K562 (cell line): Measurements from ENCODE around the gene CRYBG2. TPM values are rescaled to one million over a fixed set of nuclear protein-coding genes. Genes with fewer than 3 reads are reported as not detected.

Source experiments
- ATAC-seq: fragments of 200-7000 bp; cut with Tn5 transposase; 3 replicates; pipeline ENCODE4 v1.9.1; 2020; ENCODE audit warnings: moderate library complexity
- BruUV-seq: library from RNA; stranded (reverse); fragments of 400-500 nt; replicated peaks from 2 replicates; lab custom pipeline; 2021; lab: Mats Ljungman, UMichigan
- CTCF ChIA-PET: fragments of 300-600 bp; formaldehyde crosslinking; extraction: SDS; loops from one replicate; lab custom pipeline; 2021; ENCODE audit warnings: low intra/inter-chr PET ratio; lab: Yijun Ruan, JAX
- POLR2A ChIA-PET: fragments of 300-600, 350-650 bp; sonication (Branson Sonifier 250); formaldehyde crosslinking; extraction: SDS; loops from one replicate; lab custom pipeline; 2021; ENCODE audit warnings: antibody characterized with exemption, inconsistent platforms; lab: Yijun Ruan, JAX
- DNase-seq, 4 experiments: peaks; one replicate each; pipeline versions ENCODE4 v3.0.0 to v3.0.0-alpha.2; 2011 to 2018; ENCODE audit warnings: low spot score in 3 of 4, mixed read lengths in 3 of 4; ENCODE audit errors: extremely low read depth in 1 of 4
- FAIRE-seq: peaks from 2 replicates; lab custom pipeline; 2011; peaks lifted over from hg19 to GRCh38; lab: Jason Lieb, UNC
- H2AFZ ChIP-seq: 2 replicates; pipeline ENCODE4 v1.6.0; 2011; ENCODE audit warnings: low read depth, low read length, control low read depth, inconsistent platforms
- H3K27ac ChIP-seq: fragments of 200-600 bp; 3 replicates; pipeline ENCODE4 v1.8.0; 2011; ENCODE audit warnings: low read depth, mild to moderate bottlenecking, control low read depth, inconsistent platforms, low read length, moderate library complexity, mixed read lengths; ENCODE audit errors: extremely low read depth
- H3K27me3 ChIP-seq, 2 experiments: fragments of 300-600 bp in 1 of 2; 2 replicates in 1 of 2; 3 replicates in 1 of 2; pipeline versions ENCODE4 v1.6.0 to v1.8.0; 2011; ENCODE audit warnings: inconsistent platforms in 2 of 2, low read length in 2 of 2, mild to moderate bottlenecking in 1 of 2, mixed read lengths in 1 of 2, moderate library complexity in 1 of 2; ENCODE audit not compliant: control insufficient read depth in 2 of 2, insufficient read depth in 2 of 2
- H3K36me3 ChIP-seq: fragments of 300-600 bp; 3 replicates; pipeline ENCODE4 v1.8.0; 2011; ENCODE audit warnings: mild to moderate bottlenecking, low read length, inconsistent platforms; ENCODE audit not compliant: control insufficient read depth, insufficient read depth
- H3K4me1 ChIP-seq, 2 experiments: fragments of 200-600 bp in 1 of 2; replicated peaks in 1 of 2; 2 replicates in 1 of 2; 3 replicates in 1 of 2; pipeline versions ENCODE4 v1.5.1 to v1.8.0; 2011; ENCODE audit warnings: inconsistent platforms in 2 of 2, low read length in 2 of 2, mild to moderate bottlenecking in 1 of 2, mixed read lengths in 1 of 2, moderate library complexity in 1 of 2; ENCODE audit not compliant: control insufficient read depth in 2 of 2, insufficient read depth in 2 of 2
- H3K4me2 ChIP-seq: 2 replicates; pipeline ENCODE4 v1.6.1; 2011; ENCODE audit warnings: low read length, control low read depth, inconsistent platforms, mixed read lengths; ENCODE audit not compliant: insufficient read depth
- H3K4me3 ChIP-seq: fragments of 200-600 bp; sonication (generic), shearing (Covaris generic); 2 replicates; pipeline ENCODE4 v1.5.1; 2016; ENCODE audit warnings: control low read depth, inconsistent platforms
- H3K79me2 ChIP-seq: fragments of 200-600 bp; 3 replicates; pipeline ENCODE4 v1.8.0; 2011; ENCODE audit warnings: low read length, inconsistent platforms; ENCODE audit not compliant: control insufficient read depth, insufficient read depth
- H3K9ac ChIP-seq, 2 experiments: 2 replicates each; pipeline versions ENCODE4 v1.6.0 to v1.6.1; 2011; ENCODE audit warnings: low read depth in 2 of 2, low read length in 2 of 2, control low read depth in 1 of 2, inconsistent platforms in 1 of 2, mild to moderate bottlenecking in 1 of 2, mixed read lengths in 1 of 2; ENCODE audit not compliant: insufficient read depth in 1 of 2
- H3K9me1 ChIP-seq: one replicate; pipeline ENCODE4 v1.6.0; 2011; ENCODE audit warnings: inconsistent platforms, mild to moderate bottlenecking, low read length, moderate library complexity; ENCODE audit not compliant: control insufficient read depth, insufficient read depth
- H3K9me3 ChIP-seq: replicated peaks from 2 replicates; pipeline ENCODE4 v1.5.1; 2011; ENCODE audit warnings: low read depth, low read length, inconsistent platforms; ENCODE audit not compliant: control insufficient read depth, insufficient read depth
- H4K20me1 ChIP-seq: replicated peaks from 2 replicates; pipeline ENCODE4 v1.6.1; 2011; ENCODE audit warnings: low read length, inconsistent platforms, mixed read lengths; ENCODE audit not compliant: control insufficient read depth, insufficient read depth
- DIDO1 ChIP-seq: fragments of 450-650 bp; IDR thresholded peaks from 2 replicates; pipeline ENCODE4 v1.6.1; 2016; ENCODE audit warnings: low read depth, missing biosample characterization, missing genetic modification characterization
- DPF2 ChIP-seq: fragments of 450-650 bp; IDR thresholded peaks from 2 replicates; pipeline ENCODE4 v1.6.1; 2016
- EHMT2 ChIP-seq: fragments of 450-650 bp; IDR thresholded peaks from 2 replicates; pipeline ENCODE4 v1.6.1; 2018; ENCODE audit warnings: antibody characterized with exemption
- ELF1 ChIP-seq: fragments of 200-800 bp; sonication (Bioruptor generic); IDR thresholded peaks from 2 replicates; pipeline ENCODE4 v1.6.1; 2016; ENCODE audit warnings: missing genetic modification characterization, missing compliant biosample characterization
- RAD21 ChIP-seq, 2 experiments: fragments of 250-450 bp in 1 of 2; fragments of 450-650 bp in 1 of 2; sonication (Bioruptor Pico) in 1 of 2; formaldehyde crosslinking in 1 of 2; IDR thresholded peaks in 1 of 2; conservative IDR thresholded peaks in 1 of 2; 2 replicates each; pipeline versions ENCODE4 v1.4.0 to v1.8.0; 2020 to 2022; ENCODE audit warnings: mild to moderate bottlenecking in 2 of 2, moderate library complexity in 1 of 2
- SMAD3 ChIP-seq: fragments of 450-650 bp; formaldehyde crosslinking; conservative IDR thresholded peaks from 2 replicates; pipeline ENCODE4 v1.4.0; 2020; ENCODE audit warnings: mild to moderate bottlenecking
- ZNF407 ChIP-seq: fragments of 450-650 bp; IDR thresholded peaks from 2 replicates; pipeline ENCODE4 v1.6.1; 2016; ENCODE audit warnings: low read depth
- WGBS: fragments of 100-300 bp; shearing (Covaris generic); methylation state at CpG from one replicate; pipeline ENCODE4 v1.1.6; 2016; ENCODE audit warnings: low coverage, mixed read lengths; ENCODE audit not compliant: insufficient coverage; ENCODE audit errors: missing lambda C conversion rate; 5-methylcytosine and 5-hydroxymethylcytosine counted together
- in situ Hi-C: fragments of 300-500 bp; cut with MboI; formaldehyde crosslinking; loops from 4 replicates; pipeline ENCODE4 v1.15.0; 2018; ENCODE audit warnings: inconsistent platforms, mixed read lengths
- intact Hi-C: fragments of 100-400 bp; cut with micrococcal nuclease; formaldehyde crosslinking; loops from 2 replicates; pipeline ENCODE4 v1.14.2; 2022
- polyA plus RNA-seq, 8 experiments: library from polyadenylated mRNA; depleted of rRNA in 4 of 8; stranded (reverse) in 5 of 8; unstranded in 3 of 8; fragments of >200 nt; fragmentation: Nextera tagmentation in 2 of 8; fragmentation: Illumina TruSeq in 1 of 8; extraction: Ambion mirVana in 2 of 8; extraction: Trizol in 1 of 8; gene quantifications; 2 replicates each; pipeline versions ENCODE4 v1.2.1 to v1.2.3, GENCODE V29; 2011 to 2014; ENCODE audit warnings: inconsistent platforms in 1 of 8, missing spikeins in 1 of 8
- total RNA-seq, 7 experiments: library from RNA; depleted of rRNA in 6 of 7; stranded (reverse); fragments of >200 nt in 6 of 7; fragmentation: Illumina TruSeq in 2 of 7; extraction: Trizol in 2 of 7; gene quantifications; 2 replicates each; pipeline versions ENCODE4 v1.2.1 to v1.2.3, GENCODE V29; 2011 to 2021; ENCODE audit warnings: low replicate concordance in 1 of 7
- TF ChIP-seq, protein P1 (sequence below), 2 experiments: fragments of 150-350 bp in 1 of 2; IDR thresholded peaks; 2 replicates each; pipeline ENCODE4 v1.6.1; 2012 to 2016; ENCODE audit warnings: low read depth in 2 of 2, low read length in 2 of 2, mild to moderate bottlenecking in 1 of 2, moderate library complexity in 1 of 2

Gene CRYBG2
- total and polyA plus RNA-seq, 9 of the 15 experiments (the other 6 are each of a cell fraction or from before 2014, with no cell fraction given), result 0.39 to 8.5 (median 3.7) TPM

- Histone ChIP-seq H3K27me3 (no peaks in the 10 kb centered on the region), H3K9me1 (peaks cover 5% of the 10 kb centered on the region), H3K4me2 (peak within 1 kb of the TSS; percentile 85), H3K9me3 (no peaks in the 10 kb centered on the region), H3K36me3 (peaks cover 81% of the 10 kb centered on the region), H2AFZ (peak within 1 kb of the TSS; percentile 71), H3K27ac (peak within 1 kb of the TSS; percentile 81), H3K4me1 (peaks cover 81 to 83% of the 10 kb centered on the region in 2 experiments), H3K79me2 (peaks cover 24% of the 10 kb centered on the region; the same call in 2 of the 3 replicates), H3K9ac (peak within 1 kb of the TSS; percentile 62 to 92), H3K4me3 (peak within 1 kb of the TSS; percentile 47), H4K20me1 (0 out of 2 replicates have a peak, but pooled peaks cover 4% of the 10 kb centered on the region)
- BruUV-seq, result TSS peak; percentile 24
- DNase-seq (peak; percentile 93 to 96 (median 96)), FAIRE-seq (peak; percentile 79), ATAC-seq (peak; percentile 87)
- CTCF ChIA-PET, result interaction anchor here (0.6 to 1.5 kb wide), 3 partner anchors 9 to 136 kb away, joined by 3 read pairs; no protein-coding TSS in a partner anchor
- in situ Hi-C loops, result loop anchor here (5.0 kb wide), 1 partner anchor 113 kb away; no protein-coding TSS in a partner anchor
- WGBS, result 1% methylated on average over 52 of the region's 66 CpGs
- POLR2A ChIA-PET, result interaction anchor here (0.6 to 3.6 kb wide), 14 partner anchors 9 to 1278 kb away, joined by 3 to 12 read pairs (median 3); partner anchors contain the start of genes CEP85 and ZNF593
- intact Hi-C loops, result no loop called here
- TF ChIP-seq RAD21 (CRISPR knock-in tag; conservative IDR thresholded peaks at IDR 0.05 in 1 of 2, IDR thresholded peaks at IDR 0.05 in 1 of 2), result peak; percentile 35 to 40; a peak in 2 of 4 replicates
- TF ChIP-seq SMAD3, result no peak; the same call in 1 of the 2 replicates
- no peak for TF ChIP-seq DIDO1 (tag)
- TF ChIP-seq, protein P1, sequence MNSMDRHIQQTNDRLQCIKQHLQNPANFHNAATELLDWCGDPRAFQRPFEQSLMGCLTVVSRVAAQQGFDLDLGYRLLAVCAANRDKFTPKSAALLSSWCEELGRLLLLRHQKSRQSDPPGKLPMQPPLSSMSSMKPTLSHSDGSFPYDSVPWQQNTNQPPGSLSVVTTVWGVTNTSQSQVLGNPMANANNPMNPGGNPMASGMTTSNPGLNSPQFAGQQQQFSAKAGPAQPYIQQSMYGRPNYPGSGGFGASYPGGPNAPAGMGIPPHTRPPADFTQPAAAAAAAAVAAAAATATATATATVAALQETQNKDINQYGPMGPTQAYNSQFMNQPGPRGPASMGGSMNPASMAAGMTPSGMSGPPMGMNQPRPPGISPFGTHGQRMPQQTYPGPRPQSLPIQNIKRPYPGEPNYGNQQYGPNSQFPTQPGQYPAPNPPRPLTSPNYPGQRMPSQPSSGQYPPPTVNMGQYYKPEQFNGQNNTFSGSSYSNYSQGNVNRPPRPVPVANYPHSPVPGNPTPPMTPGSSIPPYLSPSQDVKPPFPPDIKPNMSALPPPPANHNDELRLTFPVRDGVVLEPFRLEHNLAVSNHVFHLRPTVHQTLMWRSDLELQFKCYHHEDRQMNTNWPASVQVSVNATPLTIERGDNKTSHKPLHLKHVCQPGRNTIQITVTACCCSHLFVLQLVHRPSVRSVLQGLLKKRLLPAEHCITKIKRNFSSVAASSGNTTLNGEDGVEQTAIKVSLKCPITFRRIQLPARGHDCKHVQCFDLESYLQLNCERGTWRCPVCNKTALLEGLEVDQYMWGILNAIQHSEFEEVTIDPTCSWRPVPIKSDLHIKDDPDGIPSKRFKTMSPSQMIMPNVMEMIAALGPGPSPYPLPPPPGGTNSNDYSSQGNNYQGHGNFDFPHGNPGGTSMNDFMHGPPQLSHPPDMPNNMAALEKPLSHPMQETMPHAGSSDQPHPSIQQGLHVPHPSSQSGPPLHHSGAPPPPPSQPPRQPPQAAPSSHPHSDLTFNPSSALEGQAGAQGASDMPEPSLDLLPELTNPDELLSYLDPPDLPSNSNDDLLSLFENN (IDR thresholded peaks at IDR 0.05; ENCODE audit: low read depth in 2 of 2, low read length in 2 of 2), result 0 out of 4 replicates have a peak, but pooled peaks of 1 of the 2 experiments have one; percentile 44
- TF ChIP-seq ZNF407, result no peak
- TF ChIP-seq DPF2, result peak; percentile 31; the same call in 1 of the 2 replicates
- peak; percentile 20; the same call in 1 of the 2 replicates for TF ChIP-seq ELF1
- peak; percentile 60 for TF ChIP-seq EHMT2
These were observed 74.2 kb downstream of the CRYBG2 start, which contains the start of gene SH3BGRL3 for GRCh38 chr1:26279456-26280332. Gene SH3BGRL3 (plus strand): TSS chr1:26280086. CDS start chr1:26280156, 70 bp downstream.
